ENCODE measurements around the gene KDM4B. TPM values are rescaled to one million over a fixed set of nuclear protein-coding genes. Genes with fewer than 3 reads are reported as not detected.

The KDM4B gene
- total RNA-seq, 1 experiment from 2014 or later = 35.9 TPM

GRCh38 chr19:4986056-4986455, 17.1 kb downstream of the KDM4B start:
- no peak overlapping the region for H2AFZ ChIP-seq (ENCODE audit: low read depth, low read length, poor library complexity, severe bottlenecking)
- no peaks in the 10 kb centered on the region for H3K9me2 ChIP-seq (ENCODE audit: insufficient read depth)
- ATAC-seq (no peak), DNase-seq (ENCODE audit: low read depth, low spot score) (no peak)
- no peak overlapping the region for H3K4me3 ChIP-seq (replicated peaks in 1 of 2; ENCODE audit: low read depth in 1 of 2, low read length in 2 of 2)
- intact Hi-C loops (cut with micrococcal nuclease) = no loop called here
- H3K36me3 ChIP-seq (ENCODE audit: control insufficient read depth in 1 of 2, insufficient read depth in 2 of 2, low read length in 2 of 2) = no peaks in the 10 kb centered on the region
- no peak overlapping the region for H3K9ac ChIP-seq (ENCODE audit: low read length)
- no peaks in the 10 kb centered on the region for H3K27me3 ChIP-seq (ENCODE audit: insufficient read depth, low read length)
- no peak overlapping the region for H3K4me2 ChIP-seq (ENCODE audit: low read length)
- peaks cover 4 to 18% of the 10 kb centered on the region in 2 experiments; a peak in 3 of 4 replicates for H3K4me1 ChIP-seq (ENCODE audit: control insufficient read depth in 1 of 2, insufficient read depth in 2 of 2, low read length in 2 of 2)
- no peaks in the 10 kb centered on the region for H3K9me3 ChIP-seq (ENCODE audit: control insufficient read depth in 1 of 2, insufficient read depth in 1 of 2, low read depth in 1 of 2, low read length in 2 of 2)
- ChIA-PET CTCF (interaction anchor here (2.1 kb wide), 1 partner anchor 16 kb away, joined by 8 read pairs; no protein-coding TSS in a partner anchor), POLR2A (no interaction called here), RAD21 (ENCODE audit: low non-redundant PET in 1 of 2, low total read pairs in 2 of 2, uncharacterized antibody in 2 of 2, unreplicated experiment in 2 of 2) (no interaction called here)
- no TSS peak for BruUV-seq (replicated peaks)
- H3K27ac ChIP-seq (ENCODE audit: low read depth, low read length) = no peak overlapping the region
- H3K79me2 ChIP-seq (ENCODE audit: insufficient read depth, low read length) = peaks cover 36% of the 10 kb centered on the region
- TF ChIP-seq SRF (IDR thresholded peaks at IDR 0.05; ENCODE audit: low read depth) (no peak), YY1 (IDR thresholded peaks at IDR 0.05; ENCODE audit: extremely low read depth, insufficient replicate concordance, low read depth, low read length) (no peak), POLR2AphosphoS5 (IDR thresholded peaks at IDR 0.05; ENCODE audit: low read depth, low read length) (no peak), FOSL1 (IDR thresholded peaks at IDR 0.05; ENCODE audit: low read depth) (no peak), ELF1 (IDR thresholded peaks at IDR 0.05; ENCODE audit: borderline replicate concordance, low read depth) (no peak), ZBTB33 (IDR thresholded peaks at IDR 0.05; ENCODE audit: extremely low read depth, insufficient replicate concordance, low read length) (no peak), EGR1 (IDR thresholded peaks at IDR 0.05; ENCODE audit: low read depth) (no peak), CTCF (IDR thresholded peaks at IDR 0.05 in 2 of 3, conservative IDR thresholded peaks at IDR 0.05 in 1 of 3; ENCODE audit: borderline replicate concordance in 1 of 3, insufficient read depth in 1 of 3, low read depth in 2 of 3, low read length in 2 of 3) (no peak), EZH2 (IDR thresholded peaks at IDR 0.05) (no peak), TCF7L2 (IDR thresholded peaks at IDR 0.05; ENCODE audit: borderline replicate concordance, extremely low read depth, insufficient read depth, insufficient read length) (no peak), ZFX (IDR thresholded peaks at IDR 0.05) (no peak), RAD21 (IDR thresholded peaks at IDR 0.05; ENCODE audit: low read depth) (no peak), CBX3 (IDR thresholded peaks at IDR 0.05; ENCODE audit: low read depth) (no peak), POLR2A (IDR thresholded peaks at IDR 0.05; ENCODE audit: borderline replicate concordance, extremely low read depth, insufficient read depth, insufficient read length) (no peak), SP1 (IDR thresholded peaks at IDR 0.05; ENCODE audit: low read depth) (no peak), JUND (IDR thresholded peaks at IDR 0.05) (no peak), REST (IDR thresholded peaks at IDR 0.05; ENCODE audit: low read depth) (no peak), ZNF274 (IDR thresholded peaks at IDR 0.05; ENCODE audit: low read depth, low read length) (no peak), MAX (IDR thresholded peaks at IDR 0.05) (no peak), ATF3 (IDR thresholded peaks at IDR 0.05) (no peak)
- no peaks in the 10 kb centered on the region for H4K20me1 ChIP-seq (ENCODE audit: insufficient read depth)

All from HCT116 (cell line).